H7 (cell line): ENCODE measurements around the gene ABCD2. TPM values are rescaled to one million over a fixed set of nuclear protein-coding genes. Genes with fewer than 3 reads are reported as not detected.
"Not testable (repeated sequence)": the region's sequence is repeated elsewhere in the genome, so short reads cannot be mapped to it uniquely, and the experiment has no call there.

Experiments used
- DNase-seq: peaks from one replicate; pipeline ENCODE4 v3.0.0; 2012
- H3K27me3 ChIP-seq: 2 replicates; pipeline ENCODE4 v1.6.0; 2011; ENCODE audit warnings: mild to moderate bottlenecking, low read length; ENCODE audit not compliant: control insufficient read depth, insufficient read depth
- H3K36me3 ChIP-seq: replicated peaks from 2 replicates; pipeline ENCODE4 v1.5.1; 2011; ENCODE audit warnings: low read length; ENCODE audit not compliant: control insufficient read depth, insufficient read depth
- H3K4me3 ChIP-seq: 2 replicates; pipeline ENCODE4 v1.5.1; 2011; ENCODE audit warnings: low read depth, mild to moderate bottlenecking, control low read depth, low read length, moderate library complexity; ENCODE audit not compliant: insufficient read depth
- total RNA-seq: library from RNA; depleted of rRNA; stranded (reverse); fragments of >200 nt; shearing (Covaris generic); gene quantifications from 2 replicates; pipeline ENCODE4 v1.2.3, GENCODE V29; 2014; rRNA removed

ABCD2 gene
- not detected in 2 replicates for total RNA-seq

DNA sequence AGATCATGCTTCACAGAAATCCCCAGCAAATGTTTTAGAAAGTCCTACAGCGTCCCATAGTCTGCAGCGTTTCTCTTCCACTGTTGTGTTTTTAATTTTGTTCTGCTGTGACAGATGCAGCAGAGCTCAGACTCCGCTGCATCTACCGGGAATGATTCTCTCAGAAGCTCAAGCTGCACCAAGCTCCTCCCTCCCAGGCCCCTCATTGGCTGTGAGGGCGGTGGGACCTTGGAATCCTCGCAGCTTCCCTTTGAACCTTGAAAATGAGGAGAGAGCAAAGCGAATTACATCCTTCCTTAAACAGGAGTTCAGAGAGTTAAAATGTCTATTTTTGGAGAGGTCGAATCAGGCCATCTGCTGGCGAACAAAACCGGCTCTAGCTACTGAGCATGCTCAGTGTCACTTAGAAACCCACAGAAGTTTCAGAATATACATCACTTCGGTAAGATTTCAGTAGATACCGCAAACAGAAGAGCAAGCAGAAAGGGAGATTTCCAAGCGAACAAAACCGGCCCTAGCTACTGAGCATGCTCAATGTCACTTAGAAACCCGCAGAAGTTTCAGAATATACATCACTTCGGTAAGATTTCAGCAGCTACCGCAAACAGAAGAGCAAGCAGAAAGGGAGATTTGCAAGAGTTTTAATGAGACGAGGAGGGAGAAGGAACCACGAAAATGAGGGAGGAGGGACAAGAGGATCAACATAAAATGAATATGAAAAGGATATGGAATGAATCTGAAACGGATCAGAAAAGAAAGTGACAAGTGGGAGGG, at the start of gene ABCD2:
Gene ABCD2, minus strand, starts transcription at position 144 of the 774 bp plus-strand sequence. CDS start 188 bp downstream, outside the sequence.
- Histone ChIP-seq H3K27me3 (peaks cover 4% of the 10 kb centered on the region; the same call in 1 of the 2 replicates), H3K36me3 (no peaks in the 10 kb centered on the region), H3K4me3 (peak within 1 kb of the TSS; percentile 33)
- peak; percentile 59 for DNase-seq

DNA sequence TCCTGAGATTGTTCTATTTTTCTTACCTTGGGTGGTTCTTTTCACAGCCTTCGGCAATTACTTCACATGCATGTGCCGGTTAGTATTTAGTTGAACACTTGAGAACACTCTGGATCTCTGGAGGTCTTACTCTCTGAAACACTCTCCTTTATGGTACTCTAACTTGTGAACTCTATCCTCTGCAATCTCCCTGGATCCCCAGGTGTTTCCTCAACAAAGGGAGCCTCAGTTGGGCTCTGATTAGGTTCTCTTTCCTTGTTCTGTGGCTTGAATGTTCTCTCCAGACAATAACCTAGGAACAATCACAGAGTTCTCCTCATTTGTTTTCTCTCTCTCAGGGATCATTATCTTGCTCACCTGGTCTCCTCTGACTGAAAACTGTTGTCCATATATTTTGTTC, 40.5 kb upstream of the ABCD2 start:
- Histone ChIP-seq H3K36me3 (no peaks in the 10 kb centered on the region), H3K27me3 (no peaks in the 10 kb centered on the region), H3K4me3 (no peak overlapping the region)
- peak; percentile 9 for DNase-seq

DNA sequence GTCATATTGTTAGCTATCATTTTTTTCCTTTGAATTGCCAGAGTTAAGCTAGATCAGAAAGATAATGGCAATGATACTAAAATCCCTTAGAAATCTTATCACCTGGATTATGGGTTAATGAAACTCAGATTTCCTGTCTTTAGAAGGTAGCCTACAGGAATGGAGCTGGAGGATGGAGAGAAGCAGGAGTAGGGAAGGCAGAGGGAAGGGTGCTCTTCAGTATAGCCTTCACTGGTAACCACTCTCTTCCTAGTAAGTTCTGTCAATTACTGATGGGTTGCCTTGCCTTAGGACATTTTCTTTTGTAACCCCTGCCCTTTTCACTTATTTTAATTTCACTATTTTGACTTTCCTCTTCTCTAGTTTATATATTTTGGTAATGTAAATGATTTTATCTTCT, 27.8 kb upstream of the ABCD2 start:
- Histone ChIP-seq H3K4me3 (no peak overlapping the region), H3K36me3 (no peaks in the 10 kb centered on the region), H3K27me3 (no peaks in the 10 kb centered on the region)
- DNase-seq, result no peak

DNA sequence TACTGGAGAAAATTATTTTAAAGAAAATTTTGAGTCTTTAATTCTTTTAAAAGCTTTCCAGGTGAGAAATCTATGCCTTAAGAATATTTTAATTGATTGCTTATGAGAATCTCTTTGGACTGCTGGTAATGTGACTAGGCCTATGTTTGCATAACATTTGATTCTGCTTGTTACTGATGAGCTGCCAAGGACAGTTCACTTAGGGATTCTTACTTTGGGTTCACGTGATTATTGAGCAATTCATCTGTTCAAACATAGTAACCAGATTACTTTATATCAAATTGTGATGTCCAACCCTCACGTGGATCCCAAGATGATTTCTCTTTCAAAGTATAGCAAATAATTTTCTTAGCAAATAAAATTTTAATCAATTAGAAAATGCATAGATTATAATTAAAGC, 27.4 kb upstream of the ABCD2 start:
- no peaks in the 10 kb centered on the region for H3K27me3 ChIP-seq
- H3K36me3 ChIP-seq, result no peaks in the 10 kb centered on the region
- no peak for DNase-seq
- H3K4me3 ChIP-seq, result no peak overlapping the region

DNA sequence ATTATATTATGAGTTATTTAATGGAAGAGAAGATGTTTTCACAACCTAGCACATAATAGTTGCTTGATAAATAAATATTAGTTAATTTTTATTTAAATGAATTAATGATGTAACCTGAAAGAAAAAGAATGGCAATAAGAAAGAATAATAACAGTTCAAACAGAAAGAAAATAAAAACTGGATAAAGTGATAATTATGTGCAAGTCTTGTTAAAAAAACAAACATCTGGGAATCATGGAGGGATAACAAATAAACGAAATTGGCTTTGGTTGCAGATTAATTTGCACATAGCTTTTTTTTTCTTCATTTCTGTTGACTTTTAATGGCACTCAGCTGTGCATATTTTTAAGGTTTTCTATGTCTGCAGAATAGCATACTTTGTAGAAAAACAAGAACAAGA, 23.4 kb upstream of the ABCD2 start:
- no peaks in the 10 kb centered on the region for H3K27me3 ChIP-seq
- no peak for DNase-seq
- H3K4me3 ChIP-seq, result no peak overlapping the region
- no peaks in the 10 kb centered on the region for H3K36me3 ChIP-seq

DNA sequence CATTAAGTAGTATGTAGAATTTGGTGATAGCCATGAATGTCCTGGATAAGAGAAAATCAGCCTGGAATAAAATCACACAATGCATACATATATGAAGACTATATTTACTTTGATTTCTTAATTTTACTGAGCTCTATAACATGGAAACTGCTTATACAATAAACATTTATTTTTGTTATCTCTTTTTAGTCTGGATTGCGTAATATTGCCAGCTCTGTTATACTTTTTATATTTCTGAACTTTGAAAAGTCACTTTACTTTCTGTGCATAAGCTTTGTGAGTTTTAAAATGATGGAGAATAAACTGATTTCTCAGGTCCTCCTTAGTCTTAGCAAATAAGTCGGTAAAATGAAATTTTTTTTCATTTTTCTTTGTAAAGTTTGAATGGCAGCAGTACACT, 19.2 kb upstream of the ABCD2 start:
- Histone ChIP-seq H3K27me3 (no peaks in the 10 kb centered on the region), H3K4me3 (no peak overlapping the region), H3K36me3 (no peaks in the 10 kb centered on the region)
- no peak for DNase-seq

DNA sequence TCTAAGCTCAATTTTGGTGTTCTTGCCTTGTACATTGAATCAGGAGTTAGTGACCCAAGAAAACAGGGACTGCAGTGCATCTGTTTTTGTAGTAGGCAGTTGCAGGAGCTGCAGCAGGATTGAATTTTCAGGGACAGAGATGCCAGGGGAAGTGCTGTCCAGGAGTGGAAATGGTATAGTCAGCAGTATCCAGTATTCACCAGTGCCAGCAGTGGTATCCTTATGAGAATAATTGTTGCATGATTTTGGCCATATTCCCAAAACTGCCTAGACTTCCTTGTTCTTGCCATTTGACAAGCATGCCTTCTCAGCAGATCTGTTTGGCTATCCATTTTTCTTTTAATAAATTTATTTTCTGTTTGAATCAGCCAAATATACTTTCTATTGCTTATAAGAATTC, 18.6 kb upstream of the ABCD2 start:
- no peak overlapping the region for H3K4me3 ChIP-seq
- H3K36me3 ChIP-seq, result no peaks in the 10 kb centered on the region
- DNase-seq, result no peak
- H3K27me3 ChIP-seq, result no peaks in the 10 kb centered on the region

DNA sequence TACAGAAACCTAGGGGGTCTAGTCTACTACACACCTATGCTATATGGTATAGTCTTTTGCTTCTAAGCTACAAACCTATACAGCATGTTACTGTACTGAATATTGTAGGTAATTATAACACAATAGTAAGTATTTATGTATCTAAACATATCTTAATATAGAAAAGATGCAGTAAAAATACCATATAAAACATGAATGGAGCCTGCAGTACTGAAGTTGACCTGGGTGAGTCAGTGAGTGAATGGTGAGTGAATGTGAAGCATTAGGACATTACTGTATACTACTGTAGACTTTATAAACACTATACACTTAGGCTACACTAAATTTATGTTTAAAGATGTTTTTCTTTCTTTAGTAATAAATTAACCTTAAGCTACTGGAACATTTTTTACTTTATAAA, 13.1 kb upstream of the ABCD2 start:
- Histone ChIP-seq H3K4me3 (no peak overlapping the region), H3K27me3 (no peaks in the 10 kb centered on the region), H3K36me3 (no peaks in the 10 kb centered on the region)
- no peak for DNase-seq

DNA sequence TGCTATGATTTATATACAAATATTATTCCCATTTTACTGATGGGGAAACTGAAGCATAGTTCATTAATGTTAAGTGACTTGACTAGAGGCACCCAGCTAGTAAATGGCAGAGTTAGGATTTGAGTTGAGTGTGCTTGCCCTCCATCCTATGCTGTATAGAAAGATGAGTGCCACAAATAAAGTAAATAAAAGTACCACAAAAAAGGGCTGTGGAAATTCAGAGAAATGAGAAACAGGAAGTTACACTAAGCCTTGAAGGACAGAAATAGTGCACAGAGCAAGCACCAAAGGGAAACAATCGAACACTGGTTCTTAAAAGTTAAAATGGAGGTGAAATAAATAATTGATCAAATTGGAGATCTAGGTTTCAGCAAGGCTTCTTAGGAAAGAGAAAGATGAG, 9.2 kb upstream of the ABCD2 start:
- no peak for DNase-seq
- no peaks in the 10 kb centered on the region for H3K27me3 ChIP-seq
- H3K4me3 ChIP-seq, result no peak overlapping the region

DNA sequence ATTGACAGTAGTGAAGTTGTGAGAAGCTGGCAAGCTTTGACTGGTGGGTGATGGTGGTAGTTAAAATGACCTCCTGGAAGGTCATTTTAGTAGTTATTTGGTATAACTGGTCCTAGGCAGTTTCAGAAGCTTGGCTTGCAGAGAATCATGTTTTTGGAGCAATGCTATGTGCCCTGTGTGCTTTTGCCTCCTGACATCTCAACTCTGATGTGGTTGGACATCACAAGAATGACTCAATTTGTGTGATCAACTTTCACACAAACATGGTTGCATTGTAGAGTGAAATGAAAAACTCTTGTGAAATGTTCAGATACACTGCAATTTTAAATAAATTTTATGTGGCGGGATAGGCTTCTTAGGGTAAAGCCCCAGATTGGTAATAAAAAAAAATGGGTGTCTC, 8.3 kb upstream of the ABCD2 start:
- Histone ChIP-seq H3K4me3 (no peak overlapping the region), H3K36me3 (no peaks in the 10 kb centered on the region), H3K27me3 (no peaks in the 10 kb centered on the region)
- no peak for DNase-seq

More for the DNA sequence above, 9.2 kb upstream of the ABCD2 start:
- H3K36me3 ChIP-seq, result no peaks in the 10 kb centered on the region

DNA sequence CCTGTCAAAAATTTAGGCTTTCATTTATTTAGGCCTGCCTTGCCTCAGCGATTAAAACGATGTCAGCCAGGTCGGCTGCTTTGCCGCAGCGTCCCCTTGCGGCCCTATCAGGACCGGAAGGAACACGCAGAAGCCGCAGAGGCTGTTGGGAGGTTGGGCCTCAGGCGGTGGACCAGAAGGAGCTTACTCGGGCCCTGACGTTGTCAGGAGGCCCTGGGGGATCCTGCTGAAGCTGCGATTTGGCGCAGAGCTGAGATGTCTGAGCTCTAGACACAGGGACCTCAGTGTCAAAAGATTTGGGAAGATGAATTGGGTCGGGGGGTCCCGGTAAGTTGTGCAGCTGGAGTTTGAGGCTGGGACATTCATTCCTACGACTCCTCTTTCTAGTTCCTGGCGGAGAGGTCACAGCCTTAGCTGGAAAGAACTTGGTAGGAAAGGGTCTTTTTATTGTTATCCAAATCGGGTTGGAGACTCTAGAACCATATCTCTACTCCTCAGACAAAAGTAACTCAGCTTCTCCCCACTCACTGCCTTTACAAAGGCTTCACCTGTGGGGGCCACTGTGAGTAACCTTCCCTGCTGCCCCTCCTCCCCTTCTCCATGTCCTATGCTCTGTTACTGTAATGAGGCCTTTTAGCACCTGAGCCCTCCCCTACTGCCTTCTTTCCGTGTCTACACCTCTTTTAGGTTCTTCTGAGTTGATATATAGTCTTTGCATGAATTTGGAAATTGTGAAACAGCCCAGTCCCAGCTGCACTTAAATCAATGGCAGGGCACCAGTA, 6.6 kb upstream of the ABCD2 start:
- Histone ChIP-seq H3K4me3 (no peak overlapping the region), H3K36me3 (no peaks in the 10 kb centered on the region), H3K27me3 (no peaks in the 10 kb centered on the region)
- DNase-seq, result peak; percentile 6

DNA sequence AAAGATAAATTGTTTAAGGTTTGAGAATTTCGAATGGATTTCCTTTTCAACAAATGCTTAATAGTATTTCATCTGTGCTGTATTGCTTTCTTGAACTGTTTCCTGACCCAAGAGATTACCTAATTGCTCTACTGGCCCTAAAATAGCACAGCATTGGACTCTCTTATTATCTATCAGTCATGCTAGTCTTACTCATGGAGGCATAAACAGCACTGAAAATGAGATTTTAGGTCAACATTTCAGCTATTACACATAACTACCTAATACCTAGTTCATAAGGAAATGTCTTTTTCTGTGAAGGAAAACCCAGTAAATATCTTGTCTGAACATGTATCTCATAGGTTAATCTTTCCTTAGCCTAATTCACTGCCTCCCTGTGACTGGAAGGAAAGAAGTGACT, 4.3 kb upstream of the ABCD2 start:
- peaks cover 3% of the 10 kb centered on the region; the same call in 1 of the 2 replicates for H3K27me3 ChIP-seq
- H3K36me3 ChIP-seq, result no peaks in the 10 kb centered on the region
- DNase-seq, result no peak
- no peak overlapping the region for H3K4me3 ChIP-seq

DNA sequence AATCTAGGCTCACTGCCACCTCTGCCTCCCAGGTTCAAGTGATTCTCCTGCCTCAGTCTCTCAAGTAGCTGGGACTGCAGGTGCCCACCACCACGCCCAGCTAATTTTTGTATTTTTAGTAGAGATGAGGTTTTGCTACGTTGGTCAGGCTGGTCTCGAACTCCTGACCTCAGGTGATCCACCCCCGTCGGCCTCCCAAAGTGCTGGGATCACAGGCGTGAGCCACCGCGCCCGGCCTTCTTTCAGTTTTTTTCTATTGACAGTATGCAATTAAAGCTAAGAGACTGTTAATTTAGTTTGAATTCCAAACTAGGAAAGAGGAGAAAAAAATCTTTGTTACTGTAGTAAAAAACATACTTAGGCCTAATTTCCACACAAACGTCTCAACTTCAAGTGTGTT, 3.6 kb upstream of the ABCD2 start:
- H3K36me3 ChIP-seq, DNase-seq, H3K27me3 ChIP-seq, H3K4me3 ChIP-seq: not testable (repeated sequence)

DNA sequence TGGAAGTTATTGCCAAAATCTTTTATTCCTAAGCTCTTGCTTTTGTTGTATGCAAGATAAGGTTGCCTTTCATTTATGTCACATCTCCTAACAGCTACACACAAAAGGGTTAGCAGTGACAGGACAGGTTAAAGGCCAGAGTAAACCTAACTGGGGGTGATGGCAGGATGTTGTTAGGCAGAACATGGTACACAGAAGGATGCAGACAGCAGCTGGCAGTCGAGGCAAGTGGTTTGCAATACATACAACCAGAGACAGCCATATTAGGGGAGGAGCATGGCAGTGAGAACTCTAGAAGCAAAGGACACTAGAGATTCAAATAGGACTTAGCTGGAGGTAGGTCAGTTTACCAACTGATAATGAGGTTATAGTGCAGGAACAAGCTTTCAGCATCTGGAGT, 2.7 kb upstream of the ABCD2 start:
- H3K4me3 ChIP-seq, result no peak overlapping the region
- H3K27me3 ChIP-seq, result peaks cover 4% of the 10 kb centered on the region; the same call in 1 of the 2 replicates
- no peaks in the 10 kb centered on the region for H3K36me3 ChIP-seq
- DNase-seq, result no peak

DNA sequence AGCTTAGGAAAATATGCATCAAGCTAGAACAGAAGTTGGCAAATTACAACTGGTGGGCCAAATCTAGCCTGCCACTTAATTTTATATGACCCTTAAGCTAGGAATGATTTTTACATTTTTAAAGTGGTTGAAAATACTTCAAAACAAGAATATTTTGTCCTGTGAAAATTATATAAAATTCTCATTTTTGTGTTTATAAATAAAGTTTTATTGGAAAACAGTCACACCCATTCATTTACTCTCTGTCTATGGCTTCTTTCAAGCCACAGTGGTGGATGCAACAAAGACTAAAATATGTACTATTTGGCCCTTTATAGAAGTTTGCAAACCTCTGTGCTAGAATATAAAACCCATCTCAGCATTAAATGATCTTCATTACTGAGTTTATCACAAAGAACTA, 2.1 kb upstream of the ABCD2 start:
- DNase-seq, result no peak
- H3K27me3 ChIP-seq, result peaks cover 4% of the 10 kb centered on the region; the same call in 1 of the 2 replicates
- no peaks in the 10 kb centered on the region for H3K36me3 ChIP-seq
- H3K4me3 ChIP-seq, result no peak overlapping the region
